ENCODE results near the gene EEF1AKMT4.

- TF ChIP-seq CTCF (IDR thresholded peaks at IDR 0.05; ENCODE audit: low read length) (no peak), EZH2 (optimal IDR thresholded peaks at IDR 0.05; ENCODE audit: low read depth, low read length) (no peak)
Observed at GRCh38 chr3:184277366-184277765, 27.9 kb downstream of the EEF1AKMT4 start.

All from MM.1S (cell line).